HG03457 (cell line): ENCODE data around the gene SBF2.

Experiments
- ATAC-seq: cut with Tn5 transposase; IDR thresholded peaks from one replicate; pipeline ENCODE4 v1.9.1; 2021; ENCODE audit warnings: moderate number of reproducible peaks; ENCODE audit not compliant: unreplicated experiment

SBF2 gene

GRCh38 chr11:10302359-10302743 is 8.3 kb upstream of the SBF2 start:
- ATAC-seq, result no peak

- no peak for ATAC-seq
Observed at GRCh38 chr11:10301656-10302358, 7.8 kb upstream of the SBF2 start.

GRCh38 chr11:10298342-10298741 is 4.3 kb upstream of the SBF2 start:
- ATAC-seq, result peak; percentile 95

- no peak for ATAC-seq
Observed at GRCh38 chr11:10295064-10295901, 1.3 kb upstream of the SBF2 start.

- ATAC-seq, result no peak
Observed at GRCh38 chr11:10294290-10294953, 403 bp upstream of the SBF2 start.

GRCh38 chr11:10291801-10292638 is 2.0 kb downstream of the SBF2 start:
- no peak for ATAC-seq

- ATAC-seq, result no peak
Observed at GRCh38 chr11:10289765-10290380, 4.1 kb downstream of the SBF2 start.

GRCh38 chr11:10288881-10289764 is 4.9 kb downstream of the SBF2 start:
- ATAC-seq, result no peak

- no peak for ATAC-seq
Observed at GRCh38 chr11:10287766-10288715, 6.0 kb downstream of the SBF2 start.

- ATAC-seq, result no peak
Observed at GRCh38 chr11:10287140-10287539, 6.9 kb downstream of the SBF2 start.

GRCh38 chr11:10285148-10285802 is 8.7 kb downstream of the SBF2 start:
- ATAC-seq, result no peak

- no peak for ATAC-seq
Observed at GRCh38 chr11:10283991-10284390, 10.0 kb downstream of the SBF2 start.

- ATAC-seq, result no peak
Observed at GRCh38 chr11:10282117-10282516, 11.9 kb downstream of the SBF2 start.

- no peak for ATAC-seq
Observed at GRCh38 chr11:10275714-10276113, 18.3 kb downstream of the SBF2 start.

- no peak for ATAC-seq
Observed at GRCh38 chr11:10274726-10275125, 19.3 kb downstream of the SBF2 start.

- no peak for ATAC-seq
Observed at GRCh38 chr11:10273738-10274137, 20.3 kb downstream of the SBF2 start.

- no peak for ATAC-seq
Observed at GRCh38 chr11:10272132-10272531, 21.9 kb downstream of the SBF2 start.
